ENCODE measurements around the gene ABHD17B. TPM values are rescaled to one million over a fixed set of nuclear protein-coding genes. Genes with fewer than 3 reads are reported as not detected.

ABHD17B gene
- total and polyA plus RNA-seq, 10 of the 15 experiments (the other 5 are each of a cell fraction or from before 2014, with no cell fraction given), result 3.5 to 21.4 (median 16.6) TPM

DNA sequence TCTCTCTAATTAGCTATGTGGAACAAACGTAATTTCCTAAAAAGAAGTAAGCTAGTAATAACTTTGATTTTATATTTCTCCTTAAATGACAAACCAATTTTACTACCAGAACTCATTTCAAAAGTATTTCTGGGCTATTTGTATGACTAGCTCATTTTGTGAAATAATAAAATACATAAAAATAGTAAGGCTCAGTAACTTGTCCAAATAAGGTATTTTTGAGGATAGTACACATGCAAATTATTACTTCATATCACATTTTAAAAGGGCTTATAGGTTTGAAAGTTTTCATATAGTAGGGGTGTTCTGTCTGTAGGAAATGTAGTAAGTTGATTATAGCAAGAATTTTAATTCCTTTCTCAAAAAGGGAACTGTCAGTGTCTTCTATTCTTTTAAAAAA is 26.9 kb upstream of the ABHD17B start:
- 100% methylated on average over 1 of the region's 1 CpG for WGBS (ENCODE audit: insufficient coverage, insufficient replicate concordance, low lambda C conversion rate, missing lambda C conversion rate)
- RAD21 ChIA-PET (ENCODE audit: unreplicated experiment), result interaction anchor here (0.9 to 1.5 kb wide), 2 partner anchors 18 to 27 kb away, joined by 3 to 5 read pairs; partner anchors contain the start of genes ABHD17B and C9orf85
- DNase-seq (ENCODE audit: low read depth, low spot score), result no peak
- H3K4me3 ChIP-seq, result no peak overlapping the region
- intact Hi-C loops (cut with micrococcal nuclease; ENCODE audit: unreplicated experiment), result no loop called here
- TF ChIP-seq, protein P1, sequence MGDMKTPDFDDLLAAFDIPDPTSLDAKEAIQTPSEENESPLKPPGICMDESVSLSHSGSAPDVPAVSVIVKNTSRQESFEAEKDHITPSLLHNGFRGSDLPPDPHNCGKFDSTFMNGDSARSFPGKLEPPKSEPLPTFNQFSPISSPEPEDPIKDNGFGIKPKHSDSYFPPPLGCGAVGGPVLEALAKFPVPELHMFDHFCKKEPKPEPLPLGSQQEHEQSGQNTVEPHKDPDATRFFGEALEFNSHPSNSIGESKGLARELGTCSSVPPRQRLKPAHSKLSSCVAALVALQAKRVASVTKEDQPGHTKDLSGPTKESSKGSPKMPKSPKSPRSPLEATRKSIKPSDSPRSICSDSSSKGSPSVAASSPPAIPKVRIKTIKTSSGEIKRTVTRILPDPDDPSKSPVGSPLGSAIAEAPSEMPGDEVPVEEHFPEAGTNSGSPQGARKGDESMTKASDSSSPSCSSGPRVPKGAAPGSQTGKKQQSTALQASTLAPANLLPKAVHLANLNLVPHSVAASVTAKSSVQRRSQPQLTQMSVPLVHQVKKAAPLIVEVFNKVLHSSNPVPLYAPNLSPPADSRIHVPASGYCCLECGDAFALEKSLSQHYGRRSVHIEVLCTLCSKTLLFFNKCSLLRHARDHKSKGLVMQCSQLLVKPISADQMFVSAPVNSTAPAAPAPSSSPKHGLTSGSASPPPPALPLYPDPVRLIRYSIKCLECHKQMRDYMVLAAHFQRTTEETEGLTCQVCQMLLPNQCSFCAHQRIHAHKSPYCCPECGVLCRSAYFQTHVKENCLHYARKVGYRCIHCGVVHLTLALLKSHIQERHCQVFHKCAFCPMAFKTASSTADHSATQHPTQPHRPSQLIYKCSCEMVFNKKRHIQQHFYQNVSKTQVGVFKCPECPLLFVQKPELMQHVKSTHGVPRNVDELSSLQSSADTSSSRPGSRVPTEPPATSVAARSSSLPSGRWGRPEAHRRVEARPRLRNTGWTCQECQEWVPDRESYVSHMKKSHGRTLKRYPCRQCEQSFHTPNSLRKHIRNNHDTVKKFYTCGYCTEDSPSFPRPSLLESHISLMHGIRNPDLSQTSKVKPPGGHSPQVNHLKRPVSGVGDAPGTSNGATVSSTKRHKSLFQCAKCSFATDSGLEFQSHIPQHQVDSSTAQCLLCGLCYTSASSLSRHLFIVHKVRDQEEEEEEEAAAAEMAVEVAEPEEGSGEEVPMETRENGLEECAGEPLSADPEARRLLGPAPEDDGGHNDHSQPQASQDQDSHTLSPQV (IDR thresholded peaks at IDR 0.05), result no peak
- TF ChIP-seq SUZ12 (IDR thresholded peaks at IDR 0.05; ENCODE audit: unreplicated experiment) (no peak), NRF1 (conservative IDR thresholded peaks at IDR 0.05; ENCODE audit: low read depth, low read length) (no peak), GATAD2B (conservative IDR thresholded peaks at IDR 0.05; ENCODE audit: low read depth) (no peak), BMI1 (IDR thresholded peaks at IDR 0.05; ENCODE audit: borderline replicate concordance) (no peak), ATF7 (IDR thresholded peaks at IDR 0.05; ENCODE audit: low read depth) (no peak), IRF4 (IDR thresholded peaks at IDR 0.05; ENCODE audit: low read depth, low read length) (no peak), FOXM1 (IDR thresholded peaks at IDR 0.05; ENCODE audit: low read depth, low read length) (no peak), MYB (IDR thresholded peaks at IDR 0.05; ENCODE audit: borderline replicate concordance, low read depth, low read length) (no peak), RUNX3 (IDR thresholded peaks at IDR 0.05; ENCODE audit: low read length) (no peak)
- TF ChIP-seq, protein P2, sequence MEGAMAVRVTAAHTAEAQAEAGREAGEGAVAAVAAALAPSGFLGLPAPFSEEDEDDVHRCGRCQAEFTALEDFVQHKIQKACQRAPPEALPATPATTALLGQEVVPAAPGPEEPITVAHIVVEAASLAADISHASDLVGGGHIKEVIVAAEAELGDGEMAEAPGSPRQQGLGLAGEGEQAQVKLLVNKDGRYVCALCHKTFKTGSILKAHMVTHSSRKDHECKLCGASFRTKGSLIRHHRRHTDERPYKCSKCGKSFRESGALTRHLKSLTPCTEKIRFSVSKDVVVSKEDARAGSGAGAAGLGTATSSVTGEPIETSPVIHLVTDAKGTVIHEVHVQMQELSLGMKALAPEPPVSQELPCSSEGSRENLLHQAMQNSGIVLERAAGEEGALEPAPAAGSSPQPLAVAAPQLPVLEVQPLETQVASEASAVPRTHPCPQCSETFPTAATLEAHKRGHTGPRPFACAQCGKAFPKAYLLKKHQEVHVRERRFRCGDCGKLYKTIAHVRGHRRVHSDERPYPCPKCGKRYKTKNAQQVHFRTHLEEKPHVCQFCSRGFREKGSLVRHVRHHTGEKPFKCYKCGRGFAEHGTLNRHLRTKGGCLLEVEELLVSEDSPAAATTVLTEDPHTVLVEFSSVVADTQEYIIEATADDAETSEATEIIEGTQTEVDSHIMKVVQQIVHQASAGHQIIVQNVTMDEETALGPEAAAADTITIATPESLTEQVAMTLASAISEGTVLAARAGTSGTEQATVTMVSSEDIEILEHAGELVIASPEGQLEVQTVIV (IDR thresholded peaks at IDR 0.05; ENCODE audit: borderline replicate concordance, partially characterized antibody), result no peak
- CTCF ChIA-PET, result interaction anchor here (1.3 to 1.4 kb wide), 2 partner anchors 16 to 18 kb away, joined by 3 read pairs; no protein-coding TSS in a partner anchor
- H3K4me1 ChIP-seq (ENCODE audit: control insufficient read depth, insufficient read depth, low read length), result no peaks in the 10 kb centered on the region
- H3K27ac ChIP-seq (ENCODE audit: control insufficient read depth, insufficient read depth), result no peak overlapping the region
- H3K79me2 ChIP-seq (ENCODE audit: control insufficient read depth, insufficient read depth, low read length), result peaks cover 2% of the 10 kb centered on the region
- SMC1A ChIA-PET (ENCODE audit: uncharacterized antibody, unreplicated experiment), result interaction anchor here (0.9 to 2.0 kb wide), 4 partner anchors 17 to 31 kb away, joined by 3 to 9 read pairs (median 6); no protein-coding TSS in a partner anchor
- in situ Hi-C loops (cut with MboI), result no loop called here
- ATAC-seq, result no peak
- FAIRE-seq, result no peak
- H3K9ac ChIP-seq (ENCODE audit: control insufficient read depth, insufficient read depth, low read length), result no peak overlapping the region
- H3K36me3 ChIP-seq (ENCODE audit: control insufficient read depth in 2 of 2, insufficient read depth in 2 of 2, low read length in 1 of 2), result no peaks in the 10 kb centered on the region
- no peak overlapping the region for H2AFZ ChIP-seq (ENCODE audit: control insufficient read depth, low read depth, low read length)
- H4K20me1 ChIP-seq (ENCODE audit: control insufficient read depth, insufficient read depth), result no peaks in the 10 kb centered on the region
- no peak overlapping the region for H3K4me2 ChIP-seq (ENCODE audit: control insufficient read depth, insufficient read depth)
- no peaks in the 10 kb centered on the region for H3K27me3 ChIP-seq (replicated peaks in 1 of 2; ENCODE audit: control insufficient read depth in 2 of 2, insufficient read depth in 2 of 2, low read length in 1 of 2)
- no peaks in the 10 kb centered on the region for H3K9me3 ChIP-seq (replicated peaks; ENCODE audit: control insufficient read depth, insufficient read depth, low read length)
- BruUV-seq (replicated peaks), result no TSS peak
- POLR2A ChIA-PET, result interaction anchor here (1.4 kb wide), 1 partner anchor 26 kb away, joined by 4 read pairs; the partner anchor contains the start of gene C9orf85
